Right lobe of liver (tissue), 6 donors: Measurements from ENCODE around the gene MCEMP1. TPM values are rescaled to one million over a fixed set of nuclear protein-coding genes. Genes with fewer than 3 reads are reported as not detected.
A peak's percentile ranks its signal among the peaks of the same experiment; 100 is the strongest.

Experiments used
- ATAC-seq, 4 donors: fragments of 200-7000 bp; cut with Tn5 transposase; one replicate each; pipeline ENCODE4 v1.9.1; 2020; ENCODE audit warnings: mild to moderate bottlenecking in 4 of 4, moderate library complexity in 4 of 4
- DNase-seq, 3 donors: peaks; one replicate each; pipeline ENCODE4 v3.0.0-alpha.2; 2020
- H3K27ac ChIP-seq, 3 donors: fragments of 200-600 bp; one replicate each; pipeline ENCODE4 v1.8.0; 2022
- H3K27me3 ChIP-seq, 2 donors: fragments of 200-600 bp; one replicate each; pipeline ENCODE4 v1.8.0; 2022
- H3K36me3 ChIP-seq, 4 donors: fragments of 200-600 bp; sonication (generic) in 1 of 4; one replicate each; pipeline versions ENCODE4 v1.5.1 to v1.8.0; 2017 to 2022; ENCODE audit warnings: control low read depth in 1 of 4
- H3K4me1 ChIP-seq, 4 donors: fragments of 200-600 bp; sonication (generic) in 1 of 4; one replicate each; pipeline versions ENCODE4 v1.5.1 to v1.8.0; 2017 to 2022; ENCODE audit warnings: control low read depth in 1 of 4
- H3K4me3 ChIP-seq, 3 donors: fragments of 200-600 bp; one replicate each; pipeline ENCODE4 v1.8.0; 2022
- H3K9me3 ChIP-seq, 4 donors: fragments of 200-600 bp; sonication (generic) in 1 of 4; one replicate each; pipeline versions ENCODE4 v1.5.1 to v1.8.0; 2017 to 2022; ENCODE audit warnings: control low read depth in 1 of 4
- CTCF ChIP-seq, 4 donors: fragments of 200-600 bp in 3 of 4; fragments of 450-650 bp in 1 of 4; IDR thresholded peaks; one replicate each; pipeline versions ENCODE4 v1.5.1 to v1.8.0; 2016 to 2022; ENCODE audit warnings: antibody characterized with exemption in 4 of 4, mild to moderate bottlenecking in 2 of 4
- POLR2A ChIP-seq: fragments of 450-650 bp; IDR thresholded peaks from one replicate; pipeline ENCODE4 v1.6.1; 2017; ENCODE audit warnings: antibody characterized with exemption, mild to moderate bottlenecking
- WGBS: methylation state at CpG from one replicate; pipeline ENCODE4 v1.1.6; 2018; ENCODE audit warnings: low coverage, low lambda C conversion rate; ENCODE audit not compliant: insufficient coverage; ENCODE audit errors: missing lambda C conversion rate; 5-methylcytosine and 5-hydroxymethylcytosine counted together
- intact Hi-C, 2 donors: fragments of 100-400 bp; cut with DNase I; formaldehyde crosslinking; loops; one replicate each; pipeline versions ENCODE4 v1.11.2 to v1.14.1; 2022
- total RNA-seq, 6 experiments: library from RNA; depleted of rRNA in 2 of 6; stranded (reverse); fragments of >200 nt in 2 of 6; fragmentation: NEBNext Ultra II Directional in 3 of 6; extraction: Animal tissue kit (Norgen Biotek cat#: 25700) in 3 of 6; gene quantifications; one replicate each; pipeline versions ENCODE4 v1.1.0 to v1.2.4, GENCODE V29; 2016 to 2023
- donor health status: DM: no; HTN: yes; CAD: no.
- donor health status: DM: no; HTN: no; CAD: no.
- donor health status: DM: no; HTN: no; CAD: no.
- donor health status: DM: no; HTN: yes; CAD: no.
- donor health status: DM: no; HTN: yes; CAD: no.

MCEMP1 gene
- total RNA-seq, 6 experiments from 2014 or later: 0.11 to 0.86 (median 0.34) TPM

- Histone ChIP-seq H3K27me3 (no peaks in the 10 kb centered on the region), H3K9me3 (no peaks in the 10 kb centered on the region), H3K27ac (no peak overlapping the region), H3K4me3 (no peak overlapping the region), H3K36me3 (no peaks in the 10 kb centered on the region), H3K4me1 (no peaks in the 10 kb centered on the region)
- TF ChIP-seq POLR2A (no peak), CTCF (IDR thresholded peaks at IDR 0.05) (no peak)
- DNase-seq (peak in 1 of 3 donors; percentile 14), ATAC-seq (no peak)
- no CpG with 5 or more reads among the region's 8 CpGs for WGBS
- intact Hi-C loops: no loop called here
Measured at GRCh38 chr19:7646426-7646700, 30.5 kb upstream of the MCEMP1 start.

DNA sequence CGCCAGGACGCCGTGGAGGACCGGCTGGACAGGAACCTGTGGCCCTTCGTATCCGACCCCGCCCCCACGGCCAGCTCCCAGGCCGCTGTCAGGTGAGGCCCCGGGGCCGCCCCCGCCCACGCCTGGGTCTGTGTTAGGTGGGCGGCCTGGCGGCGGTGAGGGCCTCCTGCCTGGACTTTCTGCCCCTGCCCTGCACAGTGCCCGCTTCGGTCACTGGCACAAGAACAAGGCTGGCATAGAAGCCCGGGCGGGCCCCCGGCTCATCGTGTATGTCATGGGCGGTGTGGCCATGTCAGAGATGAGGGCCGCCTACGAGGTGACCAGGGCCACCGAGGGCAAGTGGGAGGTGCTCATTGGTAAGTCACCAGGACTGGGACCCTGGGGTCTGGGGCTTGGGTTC is 29.7 kb upstream of the MCEMP1 start:
- Histone ChIP-seq H3K9me3 (no peaks in the 10 kb centered on the region), H3K27me3 (no peaks in the 10 kb centered on the region), H3K27ac (no peak overlapping the region), H3K4me1 (peaks cover 0 to 4% (median under 1%) of the 10 kb centered on the region in 4 donors), H3K36me3 (no peaks in the 10 kb centered on the region), H3K4me3 (no peak overlapping the region)
- ATAC-seq (no peak), DNase-seq (peak in 1 of 3 donors; percentile 45)
- TF ChIP-seq POLR2A (no peak), CTCF (IDR thresholded peaks at IDR 0.05) (no peak)
- WGBS: 65% methylated on average over 6 of the region's 26 CpGs
- intact Hi-C loops: no loop called here

DNA sequence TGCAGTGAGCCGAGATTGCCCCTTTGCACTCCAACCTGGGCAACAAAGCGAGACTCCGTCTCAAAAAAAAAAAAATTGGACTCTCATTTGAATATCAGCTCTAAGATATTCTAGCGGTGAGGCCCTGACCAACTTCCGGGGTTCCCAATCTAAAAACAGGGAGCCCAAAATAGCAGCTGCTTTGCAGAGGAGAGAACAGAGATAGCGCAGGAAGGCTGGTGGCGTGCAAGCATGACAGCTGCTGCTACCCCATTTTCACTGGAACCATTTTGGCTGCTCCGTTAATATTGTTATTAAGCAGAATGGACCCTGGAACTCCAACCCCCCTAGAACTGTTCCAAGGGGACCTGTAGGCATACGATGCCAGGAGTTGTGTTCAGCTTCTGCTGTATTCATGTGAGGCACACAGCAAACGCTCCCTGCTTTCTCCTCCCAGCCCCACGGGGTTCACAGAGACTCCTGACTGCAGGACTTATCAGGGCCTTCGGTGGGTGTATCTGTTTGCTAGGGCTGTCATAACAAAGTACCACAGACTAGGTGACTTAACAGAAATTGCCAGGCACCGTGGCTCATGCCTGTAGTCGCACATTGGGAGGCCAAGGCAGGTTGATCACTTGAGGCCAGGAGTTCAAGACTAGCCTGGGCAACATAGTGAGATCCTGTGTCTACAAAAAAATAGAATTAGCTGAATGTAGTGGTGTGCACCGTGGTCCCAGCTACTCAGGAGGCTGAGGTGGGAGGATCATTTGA is 28.4 kb upstream of the MCEMP1 start:
- no peak for ATAC-seq
- Histone ChIP-seq H3K4me3 (no peak overlapping the region), H3K36me3 (no peaks in the 10 kb centered on the region), H3K27me3 (no peaks in the 10 kb centered on the region), H3K4me1 (peaks cover 0 to 9% (median 3%) of the 10 kb centered on the region in 4 donors), H3K9me3 (no peaks in the 10 kb centered on the region), H3K27ac (no peak overlapping the region)
- DNase-seq: no peak
- intact Hi-C loops: no loop called here
- TF ChIP-seq CTCF (IDR thresholded peaks at IDR 0.05): no peak
- no peak for TF ChIP-seq POLR2A
- 77% methylated on average over 8 of the region's 15 CpGs for WGBS

DNA sequence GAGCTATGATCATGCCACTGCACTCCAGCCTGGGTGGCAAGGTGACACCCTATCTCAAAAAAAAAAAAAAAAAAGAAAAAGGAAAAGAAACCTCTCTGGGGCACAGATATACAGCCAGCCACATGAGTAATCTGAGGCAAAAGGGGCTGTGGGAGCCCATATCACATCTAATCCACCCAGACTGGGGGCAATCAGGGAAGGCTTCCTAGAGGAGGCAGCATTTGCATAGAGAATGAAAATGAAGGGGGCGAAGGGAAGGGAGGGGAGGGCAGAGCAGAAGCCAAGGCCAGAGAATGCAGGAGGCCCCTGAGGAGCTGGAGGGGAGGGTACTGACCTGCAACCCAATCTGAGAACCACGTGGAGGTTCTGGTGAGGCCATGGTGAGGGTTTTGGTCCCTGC is 26.7 kb upstream of the MCEMP1 start:
- Histone ChIP-seq H3K4me1 (peaks cover 0 to 9% (median 3%) of the 10 kb centered on the region in 4 donors), H3K27me3 (no peaks in the 10 kb centered on the region), H3K9me3 (no peaks in the 10 kb centered on the region), H3K27ac (no peak overlapping the region), H3K4me3 (no peak overlapping the region), H3K36me3 (no peaks in the 10 kb centered on the region)
- 67% methylated on average over 1 of the region's 2 CpGs for WGBS
- intact Hi-C loops: no loop called here
- no peak for DNase-seq
- TF ChIP-seq POLR2A (no peak), CTCF (IDR thresholded peaks at IDR 0.05) (no peak)
- ATAC-seq: no peak
